Vagina (tissue), 2 donors: Measurements from ENCODE around the gene NUP210. TPM values are rescaled to one million over a fixed set of nuclear protein-coding genes. Genes with fewer than 3 reads are reported as not detected.

ENCODE experiments used
- DNase-seq, 2 donors: peaks; one replicate each; pipeline ENCODE4 v3.0.0-alpha.2; 2017; ENCODE audit errors: extremely low spot score in 2 of 2
- H3K27ac ChIP-seq: fragments of 200-600 bp; sonication (generic); one replicate; pipeline ENCODE4 v1.5.1; 2019
- H3K27me3 ChIP-seq: fragments of 200-600 bp; sonication (generic); one replicate; pipeline ENCODE4 v1.5.1; 2019
- H3K36me3 ChIP-seq, 2 donors: fragments of 200-600 bp; sonication (generic); one replicate each; pipeline ENCODE4 v1.5.1; 2017 to 2019
- H3K4me1 ChIP-seq: fragments of 200-600 bp; sonication (generic); one replicate; pipeline ENCODE4 v1.5.1; 2019
- H3K4me3 ChIP-seq, 2 donors: fragments of 200-600 bp; sonication (generic); 1 replicate in 1 of 2; 2 replicates in 1 of 2; pipeline ENCODE4 v1.5.1; 2016 to 2019
- H3K9me3 ChIP-seq: fragments of 200-600 bp; sonication (generic); one replicate; pipeline ENCODE4 v1.5.1; 2019
- POLR2A ChIP-seq, 2 donors: fragments of 450-650 bp; IDR thresholded peaks; one replicate each; pipeline ENCODE4 v1.6.1; 2017; ENCODE audit warnings: antibody characterized with exemption in 2 of 2, mild to moderate bottlenecking in 2 of 2, moderate library complexity in 2 of 2
- POLR2AphosphoS5 ChIP-seq, 2 donors: sonication (generic); formaldehyde crosslinking; IDR thresholded peaks; one replicate each; pipeline ENCODE4 v1.9.0; 2017; ENCODE audit warnings: antibody characterized with exemption in 2 of 2, mild to moderate bottlenecking in 2 of 2, low read depth in 1 of 2; ENCODE audit not compliant: insufficient read depth in 1 of 2
- intact Hi-C: fragments of 100-400 bp; cut with DNase I; formaldehyde crosslinking; loops from one replicate; pipeline ENCODE4 v1.15.1; 2023
- total RNA-seq: library from RNA; depleted of rRNA; stranded (reverse); fragments of >200 nt; gene quantifications from one replicate; pipeline ENCODE4 v1.2.3, GENCODE V29; 2016
- TF ChIP-seq, protein P1 (sequence below), 3 experiments: fragments of 450-650 bp in 2 of 3; fragments of 200-600 bp in 1 of 3; sonication (generic) in 1 of 3; IDR thresholded peaks; one replicate each; pipeline ENCODE4 v1.5.1; 2017 to 2019; ENCODE audit warnings: antibody characterized with exemption in 3 of 3, mild to moderate bottlenecking in 2 of 3, moderate library complexity in 2 of 3

Gene NUP210
- total RNA-seq, 1 donor from 2014 or later = 10.1 TPM

DNA sequence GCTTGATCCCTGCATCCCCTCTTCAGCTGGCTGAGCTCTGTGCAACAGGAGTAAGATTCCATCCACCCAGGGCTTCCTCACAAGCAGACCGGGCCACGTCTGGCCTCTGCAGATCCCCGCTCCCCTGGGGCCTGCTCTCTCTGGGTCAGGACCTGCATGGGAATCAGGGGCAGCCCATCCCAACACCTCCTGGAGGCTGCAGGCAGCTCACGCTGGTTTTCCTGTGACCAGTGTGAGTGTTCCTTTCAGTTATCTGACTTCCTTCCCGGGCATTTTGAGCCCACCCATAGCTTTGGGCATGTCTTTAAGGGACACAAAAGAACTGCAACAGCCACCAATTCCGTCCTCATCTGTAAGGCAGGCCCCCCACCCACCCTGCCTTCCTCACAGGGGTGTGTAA, 16.3 kb downstream of the NUP210 start:
- intact Hi-C loops = no loop called here
- Histone ChIP-seq H3K36me3 (no peaks in the 10 kb centered on the region), H3K4me3 (no peak overlapping the region), H3K4me1 (no peaks in the 10 kb centered on the region), H3K27ac (no peak overlapping the region), H3K27me3 (no peaks in the 10 kb centered on the region), H3K9me3 (peaks cover 5% of the 10 kb centered on the region)
- TF ChIP-seq POLR2A (IDR thresholded peaks at IDR 0.05) (no peak), POLR2AphosphoS5 (IDR thresholded peaks at IDR 0.05; ENCODE audit: insufficient read depth in 1 of 2, low read depth in 1 of 2) (no peak)
- TF ChIP-seq, protein P1, sequence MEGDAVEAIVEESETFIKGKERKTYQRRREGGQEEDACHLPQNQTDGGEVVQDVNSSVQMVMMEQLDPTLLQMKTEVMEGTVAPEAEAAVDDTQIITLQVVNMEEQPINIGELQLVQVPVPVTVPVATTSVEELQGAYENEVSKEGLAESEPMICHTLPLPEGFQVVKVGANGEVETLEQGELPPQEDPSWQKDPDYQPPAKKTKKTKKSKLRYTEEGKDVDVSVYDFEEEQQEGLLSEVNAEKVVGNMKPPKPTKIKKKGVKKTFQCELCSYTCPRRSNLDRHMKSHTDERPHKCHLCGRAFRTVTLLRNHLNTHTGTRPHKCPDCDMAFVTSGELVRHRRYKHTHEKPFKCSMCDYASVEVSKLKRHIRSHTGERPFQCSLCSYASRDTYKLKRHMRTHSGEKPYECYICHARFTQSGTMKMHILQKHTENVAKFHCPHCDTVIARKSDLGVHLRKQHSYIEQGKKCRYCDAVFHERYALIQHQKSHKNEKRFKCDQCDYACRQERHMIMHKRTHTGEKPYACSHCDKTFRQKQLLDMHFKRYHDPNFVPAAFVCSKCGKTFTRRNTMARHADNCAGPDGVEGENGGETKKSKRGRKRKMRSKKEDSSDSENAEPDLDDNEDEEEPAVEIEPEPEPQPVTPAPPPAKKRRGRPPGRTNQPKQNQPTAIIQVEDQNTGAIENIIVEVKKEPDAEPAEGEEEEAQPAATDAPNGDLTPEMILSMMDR (IDR thresholded peaks at IDR 0.05) = no peak
- DNase-seq = no peak

DNA sequence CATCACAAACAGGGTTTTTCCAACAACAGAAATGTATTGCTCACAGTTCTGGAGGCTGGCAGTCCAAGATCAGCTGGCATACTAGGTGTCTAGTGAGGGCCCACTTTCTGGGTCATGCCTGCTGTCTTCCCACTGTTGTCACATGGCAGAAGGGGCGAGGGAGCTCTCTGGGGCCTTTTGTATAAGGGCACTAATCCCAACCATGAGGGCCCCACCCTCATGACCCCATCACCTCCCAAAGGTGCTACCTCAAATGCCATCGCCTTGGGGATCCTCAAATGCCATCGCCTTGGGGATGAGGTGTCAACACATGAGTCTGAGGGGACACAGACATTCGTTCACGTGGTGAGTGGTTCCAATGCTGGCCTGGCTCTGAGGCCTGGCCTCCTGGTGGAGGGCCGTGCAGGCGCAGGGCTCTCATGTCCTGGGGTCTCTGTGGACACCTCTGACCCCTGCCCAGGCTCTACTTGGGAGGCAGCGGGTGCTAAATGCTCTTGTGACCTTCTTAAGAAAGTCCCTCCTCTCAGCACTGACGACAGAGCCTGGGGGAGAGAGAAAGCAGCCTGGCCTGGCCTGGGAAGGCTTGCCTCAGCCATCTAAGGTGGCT, 16.8 kb downstream of the NUP210 start:
- Histone ChIP-seq H3K27ac (no peak overlapping the region), H3K4me1 (no peaks in the 10 kb centered on the region), H3K9me3 (peaks cover 5% of the 10 kb centered on the region), H3K27me3 (no peaks in the 10 kb centered on the region), H3K4me3 (no peak overlapping the region), H3K36me3 (no peaks in the 10 kb centered on the region)
- DNase-seq = no peak
- TF ChIP-seq POLR2A (IDR thresholded peaks at IDR 0.05) (no peak), POLR2AphosphoS5 (IDR thresholded peaks at IDR 0.05; ENCODE audit: insufficient read depth in 1 of 2, low read depth in 1 of 2) (no peak)
- TF ChIP-seq, protein P1 (IDR thresholded peaks at IDR 0.05) = no peak
- intact Hi-C loops = no loop called here

DNA sequence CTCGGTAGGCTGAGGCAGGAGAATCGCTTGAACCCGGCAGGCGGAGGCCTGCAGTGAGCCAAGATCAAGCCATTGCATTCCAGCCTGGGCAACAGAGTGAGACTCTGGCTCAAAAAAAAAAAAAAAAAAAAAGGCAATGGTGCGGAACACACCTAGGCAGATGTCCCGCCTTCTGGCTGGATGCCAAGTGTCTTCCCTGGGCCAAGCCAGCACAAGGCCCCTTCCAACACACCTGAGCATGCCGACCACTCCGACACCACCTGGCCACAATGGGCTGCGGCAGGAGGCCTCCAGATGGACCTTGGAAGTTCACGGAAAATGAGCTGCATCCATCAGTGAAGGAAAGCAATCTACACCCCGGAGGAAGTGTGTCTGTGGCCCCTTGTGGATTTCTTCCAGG, 19.0 kb downstream of the NUP210 start:
- intact Hi-C loops = no loop called here
- Histone ChIP-seq H3K4me3 (no peak overlapping the region), H3K27me3 (no peaks in the 10 kb centered on the region), H3K27ac (no peak overlapping the region), H3K9me3 (no peaks in the 10 kb centered on the region), H3K4me1 (no peaks in the 10 kb centered on the region), H3K36me3 (no peaks in the 10 kb centered on the region)
- DNase-seq = no peak
- TF ChIP-seq, protein P1 (IDR thresholded peaks at IDR 0.05) = no peak
- TF ChIP-seq POLR2A (IDR thresholded peaks at IDR 0.05) (no peak), POLR2AphosphoS5 (IDR thresholded peaks at IDR 0.05; ENCODE audit: insufficient read depth in 1 of 2, low read depth in 1 of 2) (no peak)

DNA sequence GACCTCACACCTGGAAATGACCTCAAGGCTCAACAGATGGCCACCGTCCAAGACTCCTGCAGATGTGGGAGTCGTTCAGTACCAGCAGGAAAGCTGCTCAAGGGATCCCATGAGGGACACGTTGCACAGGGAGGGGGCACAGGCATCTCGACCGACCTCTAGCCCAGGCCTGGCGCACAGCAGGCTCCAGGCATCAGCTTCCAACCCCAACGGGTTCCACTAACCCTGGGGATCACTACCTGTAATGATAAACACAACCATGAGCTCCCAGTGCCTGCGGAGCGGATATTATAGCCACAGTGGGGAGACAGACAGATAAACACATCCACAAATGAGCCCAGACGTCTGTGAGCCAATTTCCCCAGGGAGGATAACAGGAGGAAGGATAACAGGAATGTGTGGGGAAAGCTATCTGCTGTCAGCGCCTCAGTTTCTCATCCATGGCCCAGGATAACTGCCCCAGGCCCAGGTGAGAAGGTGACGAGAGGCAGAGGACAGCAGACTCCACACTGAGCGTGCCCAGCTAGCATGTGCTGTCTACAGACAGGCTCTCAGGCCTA, 19.9 kb downstream of the NUP210 start:
- Histone ChIP-seq H3K4me3 (no peak overlapping the region), H3K4me1 (no peaks in the 10 kb centered on the region), H3K27me3 (no peaks in the 10 kb centered on the region), H3K9me3 (no peaks in the 10 kb centered on the region), H3K36me3 (no peaks in the 10 kb centered on the region), H3K27ac (no peak overlapping the region)
- intact Hi-C loops = no loop called here
- DNase-seq = no peak
- TF ChIP-seq POLR2A (IDR thresholded peaks at IDR 0.05) (no peak), POLR2AphosphoS5 (IDR thresholded peaks at IDR 0.05; ENCODE audit: insufficient read depth in 1 of 2, low read depth in 1 of 2) (no peak)
- TF ChIP-seq, protein P1 (IDR thresholded peaks at IDR 0.05) = no peak

DNA sequence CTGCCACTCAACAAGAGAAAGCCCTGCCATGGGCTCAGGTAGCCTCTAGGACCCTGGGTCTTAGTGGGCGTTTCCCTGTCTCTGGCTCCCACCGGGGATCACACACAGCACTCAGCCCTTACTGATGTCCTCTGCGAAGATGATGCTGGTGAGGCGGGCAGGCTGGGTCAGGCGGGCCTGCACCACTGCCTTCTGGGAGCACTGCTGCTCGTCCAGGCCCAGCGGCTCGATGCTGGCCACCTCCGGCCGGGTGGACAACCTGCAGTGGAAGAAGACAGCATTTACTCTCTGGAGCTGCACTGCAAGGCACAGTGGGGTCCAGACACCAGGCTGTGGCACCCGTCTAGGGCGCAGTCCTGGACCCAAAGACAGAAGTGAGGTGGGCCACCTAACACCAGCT, 20.5 kb downstream of the NUP210 start:
- DNase-seq = no peak
- H3K27me3 ChIP-seq = no peaks in the 10 kb centered on the region
- H3K4me3 ChIP-seq = no peak overlapping the region
- intact Hi-C loops = no loop called here
- TF ChIP-seq, protein P1 (IDR thresholded peaks at IDR 0.05) = no peak
- TF ChIP-seq POLR2A (IDR thresholded peaks at IDR 0.05) (no peak), POLR2AphosphoS5 (IDR thresholded peaks at IDR 0.05; ENCODE audit: insufficient read depth in 1 of 2, low read depth in 1 of 2) (no peak)
- no peaks in the 10 kb centered on the region for H3K9me3 ChIP-seq
- H3K4me1 ChIP-seq = no peaks in the 10 kb centered on the region
- no peak overlapping the region for H3K27ac ChIP-seq
- no peaks in the 10 kb centered on the region for H3K36me3 ChIP-seq
